Kidney (tissue), 14 donors: Measurements from ENCODE around the gene TMEM86B. TPM values are rescaled to one million over a fixed set of nuclear protein-coding genes. Genes with fewer than 3 reads are reported as not detected.

Source experiments
- DNase-seq, 5 donors: peaks; one replicate each; pipeline ENCODE4 v3.0.0-alpha.2; 2013 to 2020
- FAIRE-seq: peaks from 2 replicates; lab custom pipeline; 2012; peaks lifted over from hg19 to GRCh38; lab: Jason Lieb, UNC
- H3K27ac ChIP-seq, 2 donors: one replicate each; pipeline ENCODE4 v1.7.0; 2013; ENCODE audit warnings: low read depth in 2 of 2, low read length in 2 of 2, inconsistent platforms in 1 of 2
- H3K27me3 ChIP-seq: one replicate; pipeline ENCODE4 v1.7.1; 2013; ENCODE audit warnings: low read length, inconsistent platforms; ENCODE audit not compliant: control insufficient read depth, insufficient read depth
- H3K36me3 ChIP-seq, 3 donors: one replicate each; pipeline versions ENCODE4 v1.7.0 to v1.7.1; 2013; ENCODE audit warnings: low read length in 3 of 3, control low read depth in 1 of 3, inconsistent platforms in 1 of 3; ENCODE audit not compliant: insufficient read depth in 3 of 3, control insufficient read depth in 2 of 3
- H3K4me1 ChIP-seq, 3 donors: one replicate each; pipeline versions ENCODE4 v1.7.0 to v1.7.1; 2013; ENCODE audit warnings: low read length in 3 of 3, inconsistent platforms in 1 of 3, low read depth in 1 of 3; ENCODE audit not compliant: control insufficient read depth in 2 of 3, insufficient read depth in 2 of 3
- H3K4me3 ChIP-seq, 3 donors: one replicate each; pipeline versions ENCODE4 v1.7.0 to v1.8.1; 2013; ENCODE audit warnings: low read length in 3 of 3, control low read depth in 1 of 3, inconsistent platforms in 1 of 3
- H3K9ac ChIP-seq, 3 donors: one replicate each; pipeline versions ENCODE4 v1.7.0 to v1.7.1; 2013; ENCODE audit warnings: low read length in 3 of 3, control low read depth in 1 of 3, inconsistent platforms in 1 of 3
- H3K9me3 ChIP-seq, 3 donors: one replicate each; pipeline versions ENCODE4 v1.7.0 to v1.7.1; 2013; ENCODE audit warnings: low read length in 3 of 3, control low read depth in 1 of 3, inconsistent platforms in 1 of 3; ENCODE audit not compliant: control insufficient read depth in 2 of 3, insufficient read depth in 1 of 3
- CTCF ChIP-seq: IDR thresholded peaks from 3 replicates; pipeline ENCODE4 v1.5.1; 2012; ENCODE audit warnings: mild to moderate bottlenecking, moderate library complexity, borderline replicate concordance; ENCODE audit not compliant: insufficient read depth; ENCODE audit errors: extremely low read depth
- intact Hi-C: fragments of 100-400 bp; cut with DNase I; formaldehyde crosslinking; loops from one replicate; pipeline ENCODE4 v1.11.1; 2022
- polyA plus RNA-seq: library from polyadenylated mRNA; stranded (reverse); fragments of 350-450 nt; fragmentation: Illumina TruSeq; extraction: RNeasy Lipid Tissue Mini Kit (QIAGEN cat#74804); gene quantifications from one replicate; pipeline ENCODE4 v1.2.3, GENCODE V29; 2014; ENCODE audit warnings: low read depth, low replicate concordance; ENCODE audit not compliant: insufficient read depth
- total RNA-seq: library from RNA; stranded (reverse); fragmentation: NEBNext Ultra II Directional; extraction: Animal tissue kit (Norgen Biotek cat#: 25700); gene quantifications from one replicate; pipeline ENCODE4 v1.2.1, GENCODE V29; 2021
- donor health status: control.
- donor health status: control.
- donor health status: control.
- donor health status: control.
- donor health status: control.
- donor health status: DM: yes; HTN: yes; CAD: no.
- donor health status: Normal renal cell carcinoma (clear cell type).

TMEM86B gene
- total and polyA plus RNA-seq, 2 donors from 2014 or later = 3.3 to 4.6 TPM

GRCh38 chr19:55264531-55264930 lies 36.0 kb upstream of the TMEM86B start:
- DNase-seq (no peak), FAIRE-seq (no peak)
- Histone ChIP-seq H3K27me3 (no peaks in the 10 kb centered on the region), H3K9me3 (peaks cover 0 to 4% (median 0%) of the 10 kb centered on the region in 3 donors), H3K27ac (no peak overlapping the region), H3K36me3 (peaks cover 0 to 4% (median 0%) of the 10 kb centered on the region in 3 donors), H3K4me3 (no peak overlapping the region), H3K9ac (no peak overlapping the region), H3K4me1 (peaks cover 0 to 3% (median 0%) of the 10 kb centered on the region in 3 donors)
- intact Hi-C loops = loop anchor here (10.0 kb wide), 1 partner anchor 350 kb away; no protein-coding TSS in a partner anchor
- no peak for TF ChIP-seq CTCF

GRCh38 chr19:55262359-55262758 lies 33.8 kb upstream of the TMEM86B start:
- no peak for TF ChIP-seq CTCF
- FAIRE-seq = no peak

GRCh38 chr19:55261671-55262126 lies 33.1 kb upstream of the TMEM86B start:
- TF ChIP-seq CTCF = no peak

More at GRCh38 chr19:55262359-55262758, 33.8 kb upstream of the TMEM86B start:
- H3K9me3 ChIP-seq = peaks cover 0 to 4% (median 0%) of the 10 kb centered on the region in 3 donors
- peaks cover 0 to 9% (median 0%) of the 10 kb centered on the region in 3 donors for H3K4me1 ChIP-seq
- no peak overlapping the region for H3K27ac ChIP-seq
- H3K36me3 ChIP-seq = peaks cover 0 to 3% (median 0%) of the 10 kb centered on the region in 3 donors
- DNase-seq = no peak
- intact Hi-C loops = loop anchor here (10.0 kb wide), 1 partner anchor 352 kb away; no protein-coding TSS in a partner anchor
- no peak overlapping the region for H3K4me3 ChIP-seq
- no peaks in the 10 kb centered on the region for H3K27me3 ChIP-seq
- no peak overlapping the region for H3K9ac ChIP-seq

More at GRCh38 chr19:55261671-55262126, 33.1 kb upstream of the TMEM86B start:
- Histone ChIP-seq H3K36me3 (peaks cover 0 to 3% (median 0%) of the 10 kb centered on the region in 3 donors), H3K27me3 (no peaks in the 10 kb centered on the region), H3K9me3 (peaks cover 0 to 3% (median 0%) of the 10 kb centered on the region in 3 donors), H3K9ac (no peak overlapping the region), H3K4me1 (peaks cover under 1 to 16% (median 3%) of the 10 kb centered on the region in 3 donors), H3K4me3 (no peak overlapping the region), H3K27ac (no peak overlapping the region)
- no peak for FAIRE-seq
- intact Hi-C loops = loop anchor here (10.0 kb wide), 1 partner anchor 353 kb away; no protein-coding TSS in a partner anchor
- no peak for DNase-seq
